Measurements from ENCODE around the gene WDR77. TPM values are rescaled to one million over a fixed set of nuclear protein-coding genes. Genes with fewer than 3 reads are reported as not detected.

Gene WDR77
- total and polyA plus RNA-seq, 4 donors: 20.1 to 47.5 (median 34.2) TPM

DNA sequence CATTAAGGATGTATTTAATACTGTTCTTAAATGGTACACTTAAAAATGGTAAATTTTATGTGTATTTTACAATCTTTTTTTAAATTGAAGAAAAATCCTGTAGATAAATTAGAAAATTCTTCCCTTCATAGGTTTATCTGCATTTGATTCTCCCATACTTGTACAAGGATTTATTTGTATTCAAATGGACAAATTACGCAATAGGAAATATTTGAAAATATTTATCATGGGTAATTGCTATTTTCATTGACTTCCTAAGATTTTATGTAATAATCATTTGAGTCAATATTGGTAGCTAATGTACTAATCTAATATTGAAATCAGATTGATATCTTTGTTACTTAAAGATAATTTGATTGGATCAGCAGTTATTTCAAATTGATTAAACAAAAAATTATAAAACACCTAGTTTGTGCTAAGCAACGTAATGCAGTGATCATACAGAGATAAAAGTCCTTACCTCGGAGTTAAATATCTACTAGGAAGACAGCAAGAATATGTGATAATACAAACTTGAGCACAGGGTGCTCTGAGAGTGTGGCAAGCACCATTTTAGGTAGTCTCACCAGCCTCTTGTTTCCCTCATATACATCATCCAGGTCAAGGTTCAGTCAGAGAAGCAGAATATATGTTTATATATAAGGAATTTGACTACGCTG, 13.4 kb upstream of the WDR77 start:
- 100% methylated on average over 1 of the region's 4 CpGs for WGBS (ENCODE audit: insufficient coverage)
- Histone ChIP-seq H3K36me3 (ENCODE audit: control insufficient read depth, insufficient read depth, low read length) (peaks cover 11% of the 10 kb centered on the region), H3K27me3 (ENCODE audit: control insufficient read depth, insufficient read depth, low read length) (no peaks in the 10 kb centered on the region), H3K9me3 (ENCODE audit: control insufficient read depth, insufficient read depth, low read length) (no peaks in the 10 kb centered on the region), H3K4me1 (ENCODE audit: control insufficient read depth, insufficient read depth, low read length) (no peaks in the 10 kb centered on the region), H3K27ac (ENCODE audit: low read depth, low read length) (no peak overlapping the region), H3K4me3 (ENCODE audit: low read depth, low read length) (no peak overlapping the region)
- no peak for DNase-seq (ENCODE audit: low read depth in 4 of 6, low spot score in 6 of 6)

DNA sequence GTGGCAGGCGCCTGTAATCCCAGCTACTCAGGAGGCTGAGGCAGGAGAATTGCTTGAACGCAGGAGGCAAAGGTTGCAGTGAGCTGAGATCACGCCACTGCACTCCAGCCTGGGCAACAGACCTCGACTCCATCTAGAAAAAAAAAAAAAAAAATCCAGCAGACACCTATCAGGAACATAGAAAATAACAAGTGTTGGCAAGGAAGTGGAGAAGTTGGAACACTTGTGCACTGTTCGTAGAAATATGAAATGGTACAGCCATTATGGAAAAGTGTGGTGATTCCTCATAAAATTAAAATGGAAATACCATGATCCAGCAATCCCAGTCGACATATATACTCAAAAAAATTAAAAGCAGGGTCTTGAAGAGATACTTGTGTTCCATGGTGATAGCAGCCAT, 12.7 kb upstream of the WDR77 start:
- Histone ChIP-seq H3K27ac (ENCODE audit: low read depth, low read length) (no peak overlapping the region), H3K27me3 (ENCODE audit: control insufficient read depth, insufficient read depth, low read length) (no peaks in the 10 kb centered on the region), H3K36me3 (ENCODE audit: control insufficient read depth, insufficient read depth, low read length) (peaks cover 16% of the 10 kb centered on the region), H3K4me3 (ENCODE audit: low read depth, low read length) (no peak overlapping the region), H3K4me1 (ENCODE audit: control insufficient read depth, insufficient read depth, low read length) (no peaks in the 10 kb centered on the region), H3K9me3 (ENCODE audit: control insufficient read depth, insufficient read depth, low read length) (no peaks in the 10 kb centered on the region)
- no peak for DNase-seq (ENCODE audit: low read depth in 4 of 6, low spot score in 6 of 6)
- 100% methylated on average over 1 of the region's 6 CpGs for WGBS (ENCODE audit: insufficient coverage)

DNA sequence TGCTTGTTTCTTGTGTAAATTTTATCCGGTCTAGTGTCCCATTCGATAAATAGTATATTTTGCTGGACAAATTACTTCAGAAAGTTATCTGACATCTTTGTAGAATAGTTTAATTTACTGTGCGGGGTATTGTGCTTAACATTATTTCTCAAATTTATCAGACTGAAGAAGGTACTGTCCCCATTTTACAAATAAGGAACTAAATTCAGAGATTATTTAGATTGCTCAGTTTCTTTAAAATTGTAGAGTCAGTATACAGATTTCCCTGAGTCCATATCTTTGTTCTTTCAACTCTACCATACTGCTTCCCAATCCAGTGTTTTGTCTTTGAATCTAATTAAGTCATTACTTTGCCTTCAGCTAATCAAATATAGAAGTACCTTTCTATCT, 6.6 kb upstream of the WDR77 start:
- DNase-seq (ENCODE audit: low read depth in 4 of 6, low spot score in 6 of 6): no peak
- Histone ChIP-seq H3K4me1 (ENCODE audit: control insufficient read depth, insufficient read depth, low read length) (peaks cover 6% of the 10 kb centered on the region), H3K9me3 (ENCODE audit: control insufficient read depth, insufficient read depth, low read length) (no peaks in the 10 kb centered on the region), H3K27me3 (ENCODE audit: control insufficient read depth, insufficient read depth, low read length) (no peaks in the 10 kb centered on the region), H3K36me3 (ENCODE audit: control insufficient read depth, insufficient read depth, low read length) (peaks cover 15% of the 10 kb centered on the region), H3K27ac (ENCODE audit: low read depth, low read length) (no peak overlapping the region), H3K4me3 (ENCODE audit: low read depth, low read length) (no peak overlapping the region)
- no CpG with 5 or more reads among the region's 3 CpGs for WGBS (ENCODE audit: insufficient coverage)

DNA sequence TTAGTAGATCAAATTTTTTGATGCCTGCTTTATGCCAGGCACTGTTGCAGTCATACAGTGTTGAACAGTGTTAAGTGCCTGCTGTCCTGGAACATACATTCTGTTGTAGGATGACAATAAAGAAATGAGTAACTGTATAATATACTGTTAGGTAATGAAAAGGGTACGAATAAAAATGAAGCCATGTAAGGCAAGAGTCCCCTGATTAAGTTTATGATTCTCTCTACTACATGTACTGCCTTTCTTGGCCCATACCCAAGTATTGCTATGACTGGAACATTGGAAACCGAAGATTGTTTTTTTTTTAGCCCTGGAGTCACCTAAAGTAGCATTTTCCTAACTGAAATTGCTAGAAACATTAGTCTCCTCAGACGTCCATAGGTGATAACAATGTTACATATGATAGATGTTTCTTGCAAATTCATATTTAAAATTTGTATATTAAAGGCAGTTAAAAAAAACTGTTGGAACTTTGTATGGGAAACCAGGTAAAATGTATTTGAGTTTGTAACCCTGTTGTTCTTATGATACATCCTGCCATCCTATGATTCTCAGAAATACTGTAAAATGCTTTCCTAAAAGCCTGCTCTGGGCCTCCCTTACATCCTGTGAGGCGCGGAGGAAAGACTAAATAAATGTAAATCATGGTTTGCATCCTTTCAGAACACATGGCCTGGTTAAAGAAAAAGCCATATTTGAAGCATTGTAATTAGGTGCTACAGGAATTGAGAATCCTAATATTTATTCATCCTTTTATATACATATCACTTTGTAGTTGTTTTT, 6.0 kb upstream of the WDR77 start:
- Histone ChIP-seq H3K4me3 (ENCODE audit: low read depth, low read length) (no peak overlapping the region), H3K9me3 (ENCODE audit: control insufficient read depth, insufficient read depth, low read length) (no peaks in the 10 kb centered on the region), H3K36me3 (ENCODE audit: control insufficient read depth, insufficient read depth, low read length) (peaks cover 15% of the 10 kb centered on the region), H3K4me1 (ENCODE audit: control insufficient read depth, insufficient read depth, low read length) (peaks cover 9% of the 10 kb centered on the region), H3K27ac (ENCODE audit: low read depth, low read length) (no peak overlapping the region), H3K27me3 (ENCODE audit: control insufficient read depth, insufficient read depth, low read length) (no peaks in the 10 kb centered on the region)
- DNase-seq (ENCODE audit: low read depth in 4 of 6, low spot score in 6 of 6): no peak
- no CpG with 5 or more reads among the region's 5 CpGs for WGBS (ENCODE audit: insufficient coverage)

DNA sequence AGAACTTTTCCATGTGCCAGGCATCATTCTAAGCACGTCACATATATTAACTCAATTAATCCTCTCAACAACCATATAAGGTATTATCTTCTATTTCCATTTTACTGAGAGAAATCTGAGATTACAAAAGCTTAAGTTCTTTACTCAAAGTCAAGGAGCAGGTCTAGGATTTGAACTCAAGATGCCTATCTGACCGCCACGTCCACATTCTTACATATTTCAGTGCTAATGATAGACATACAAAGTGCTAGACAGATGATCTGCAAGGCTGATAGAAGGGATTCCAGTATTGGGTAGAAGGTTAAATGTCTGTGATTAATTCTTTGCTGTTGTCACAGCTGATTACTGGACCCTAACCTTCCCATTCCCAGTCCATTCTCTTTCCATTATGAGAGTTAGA, 4.7 kb upstream of the WDR77 start:
- WGBS (ENCODE audit: insufficient coverage): no CpG with 5 or more reads among the region's 3 CpGs
- Histone ChIP-seq H3K4me1 (ENCODE audit: control insufficient read depth, insufficient read depth, low read length) (peaks cover 9% of the 10 kb centered on the region), H3K27ac (ENCODE audit: low read depth, low read length) (no peak overlapping the region), H3K36me3 (ENCODE audit: control insufficient read depth, insufficient read depth, low read length) (peaks cover 11% of the 10 kb centered on the region), H3K27me3 (ENCODE audit: control insufficient read depth, insufficient read depth, low read length) (no peaks in the 10 kb centered on the region), H3K9me3 (ENCODE audit: control insufficient read depth, insufficient read depth, low read length) (no peaks in the 10 kb centered on the region), H3K4me3 (ENCODE audit: low read depth, low read length) (no peak overlapping the region)
- no peak for DNase-seq (ENCODE audit: low read depth in 4 of 6, low spot score in 6 of 6)

DNA sequence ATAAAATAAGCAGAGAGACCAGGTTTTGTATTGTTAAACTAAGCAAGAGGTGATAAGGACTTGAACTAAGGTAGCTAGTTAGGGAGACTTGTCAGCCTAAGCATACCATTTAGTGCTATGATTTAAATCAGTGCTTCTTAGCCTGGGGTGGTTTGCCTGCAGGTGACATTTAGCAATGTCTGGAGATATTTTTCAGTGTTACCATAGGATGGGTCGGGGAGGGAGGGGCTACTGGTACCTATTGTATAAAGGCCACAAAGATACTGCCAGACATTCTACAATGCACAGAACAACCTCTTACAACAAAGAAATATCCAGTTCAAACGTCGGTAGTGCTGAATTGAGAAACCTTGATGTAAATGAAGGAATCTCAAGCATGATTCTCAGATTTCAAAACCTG, 3.5 kb upstream of the WDR77 start:
- no peak for DNase-seq (ENCODE audit: low read depth in 4 of 6, low spot score in 6 of 6)
- Histone ChIP-seq H3K27me3 (ENCODE audit: control insufficient read depth, insufficient read depth, low read length) (no peaks in the 10 kb centered on the region), H3K4me3 (ENCODE audit: low read depth, low read length) (no peak overlapping the region), H3K9me3 (ENCODE audit: control insufficient read depth, insufficient read depth, low read length) (no peaks in the 10 kb centered on the region), H3K27ac (ENCODE audit: low read depth, low read length) (no peak overlapping the region), H3K4me1 (ENCODE audit: control insufficient read depth, insufficient read depth, low read length) (peaks cover 12% of the 10 kb centered on the region), H3K36me3 (ENCODE audit: control insufficient read depth, insufficient read depth, low read length) (peaks cover 9% of the 10 kb centered on the region)
- WGBS (ENCODE audit: insufficient coverage): no CpG with 5 or more reads among the region's 3 CpGs

DNA sequence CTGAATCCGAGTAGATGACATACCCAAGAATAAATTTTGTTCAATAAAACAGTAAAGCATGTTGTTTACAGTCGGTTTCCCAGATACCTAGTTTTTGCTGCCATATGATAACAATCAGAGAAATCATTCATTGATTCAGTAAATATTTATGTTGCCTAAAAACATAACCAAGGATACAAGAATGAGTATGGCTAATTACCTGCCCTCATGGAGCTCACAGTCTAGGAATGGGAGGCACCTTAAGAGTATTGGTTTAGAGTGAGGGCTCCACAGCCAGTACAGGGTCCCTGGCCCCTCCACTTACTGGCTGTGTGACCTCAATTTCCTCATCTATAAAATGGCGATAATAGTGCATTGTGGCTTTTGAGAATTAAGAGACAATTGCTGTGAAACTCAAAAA, 1.1 kb upstream of the WDR77 start:
- peaks cover 12% of the 10 kb centered on the region for H3K4me1 ChIP-seq (ENCODE audit: control insufficient read depth, insufficient read depth, low read length)
- WGBS (ENCODE audit: insufficient coverage): no CpG with 5 or more reads among the region's 3 CpGs

DNA sequence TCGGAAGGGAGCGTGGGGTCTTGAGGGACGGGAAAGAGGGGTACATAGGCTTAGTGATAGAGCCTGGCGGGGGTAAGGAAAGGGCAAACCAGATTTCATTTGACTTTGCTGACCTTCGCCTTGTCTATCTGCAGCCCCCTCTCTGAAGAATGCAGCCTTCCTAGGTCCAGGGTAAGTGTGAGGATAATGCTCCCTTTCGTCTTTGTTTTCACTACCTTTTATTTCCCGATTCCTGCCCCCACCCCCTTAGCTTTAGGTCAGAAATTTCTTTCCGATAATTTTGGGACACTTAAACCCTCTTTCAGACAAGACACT, 604 bp upstream of the WDR77 start:
- Histone ChIP-seq H3K27ac (ENCODE audit: low read depth, low read length) (peak overlapping the region; percentile 88), H3K4me1 (ENCODE audit: control insufficient read depth, insufficient read depth, low read length) (peaks cover 12% of the 10 kb centered on the region), H3K4me3 (ENCODE audit: low read depth, low read length) (peak overlapping the region; percentile 99), H3K9me3 (ENCODE audit: control insufficient read depth, insufficient read depth, low read length) (no peaks in the 10 kb centered on the region), H3K27me3 (ENCODE audit: control insufficient read depth, insufficient read depth, low read length) (no peaks in the 10 kb centered on the region), H3K36me3 (ENCODE audit: control insufficient read depth, insufficient read depth, low read length) (peaks cover 12% of the 10 kb centered on the region)
- DNase-seq (ENCODE audit: low read depth in 4 of 6, low spot score in 6 of 6): no peak
- WGBS (ENCODE audit: insufficient coverage): 1% methylated on average over 7 of the region's 8 CpGs

More for the DNA sequence above, 1.1 kb upstream of the WDR77 start:
- no peak for DNase-seq (ENCODE audit: low read depth in 4 of 6, low spot score in 6 of 6)
- no peaks in the 10 kb centered on the region for H3K27me3 ChIP-seq (ENCODE audit: control insufficient read depth, insufficient read depth, low read length)
- no peak overlapping the region for H3K27ac ChIP-seq (ENCODE audit: low read depth, low read length)
- peaks cover 12% of the 10 kb centered on the region for H3K36me3 ChIP-seq (ENCODE audit: control insufficient read depth, insufficient read depth, low read length)
- no peaks in the 10 kb centered on the region for H3K9me3 ChIP-seq (ENCODE audit: control insufficient read depth, insufficient read depth, low read length)
- H3K4me3 ChIP-seq (ENCODE audit: low read depth, low read length): peak overlapping the region; percentile 99

DNA sequence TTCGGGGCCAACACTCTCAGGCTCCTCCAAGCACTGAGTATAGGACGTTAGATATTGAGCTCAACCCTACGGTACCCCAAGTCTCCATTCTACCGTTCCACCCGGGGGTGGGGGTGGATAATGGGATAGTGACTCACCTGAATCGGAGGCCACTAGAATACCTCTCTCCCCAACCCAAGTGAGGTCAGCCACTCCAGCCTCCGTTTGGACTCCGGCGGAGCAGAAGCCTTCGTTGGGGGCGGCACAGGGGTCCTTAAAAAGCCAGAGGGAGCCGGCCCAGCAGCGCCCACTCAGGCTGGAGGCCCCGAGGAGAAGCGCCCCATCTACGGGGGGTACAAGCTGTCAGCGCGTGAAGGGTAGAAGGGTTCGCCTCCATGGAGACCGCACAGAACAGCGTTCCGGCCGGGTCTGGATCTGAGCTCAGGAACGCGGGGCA, 556 bp downstream of the WDR77 start:
- Histone ChIP-seq H3K9me3 (ENCODE audit: control insufficient read depth, insufficient read depth, low read length) (no peaks in the 10 kb centered on the region), H3K27ac (ENCODE audit: low read depth, low read length) (no peak overlapping the region), H3K36me3 (ENCODE audit: control insufficient read depth, insufficient read depth, low read length) (peaks cover 12% of the 10 kb centered on the region), H3K4me1 (ENCODE audit: control insufficient read depth, insufficient read depth, low read length) (peaks cover 12% of the 10 kb centered on the region), H3K27me3 (ENCODE audit: control insufficient read depth, insufficient read depth, low read length) (no peaks in the 10 kb centered on the region), H3K4me3 (ENCODE audit: low read depth, low read length) (peak overlapping the region; percentile 99)
- peak in 1 of 6 donors; percentile 4 for DNase-seq (ENCODE audit: low read depth in 4 of 6, low spot score in 6 of 6)
- 0% methylated on average over 19 of the region's 25 CpGs for WGBS (ENCODE audit: insufficient coverage)
